Astrocyte (in vitro differentiated cells and primary cell): Measurements from ENCODE around the gene RHOG.

Experiments used
- EZH2 ChIP-seq: IDR thresholded peaks from 2 replicates; pipeline ENCODE4 v1.6.1; 2012; ENCODE audit warnings: mild to moderate bottlenecking, low read length, inconsistent platforms; ENCODE audit not compliant: insufficient read depth
- TF ChIP-seq, protein P1 (sequence below): IDR thresholded peaks from 2 replicates; pipeline ENCODE4 v1.5.1; 2011; ENCODE audit warnings: low read depth, mild to moderate bottlenecking, inconsistent platforms, low read length, moderate library complexity; ENCODE audit not compliant: insufficient read depth

DNA sequence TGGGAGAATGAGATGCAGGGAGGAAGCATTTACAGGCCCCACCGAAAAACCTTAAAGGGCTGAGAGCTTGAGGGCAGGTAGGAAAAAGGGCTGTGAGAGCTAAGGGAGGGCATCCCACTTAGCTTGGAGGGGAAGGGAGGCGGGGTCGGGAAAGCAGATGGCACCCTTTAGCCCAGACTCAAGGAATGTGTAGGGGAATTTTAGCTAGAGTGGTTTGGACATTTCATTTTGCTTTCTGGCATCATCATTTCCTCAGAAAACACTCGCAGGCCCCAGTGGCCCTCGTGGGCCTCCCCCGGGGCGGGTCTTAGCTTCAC is 13.9 kb upstream of the RHOG start:
- TF ChIP-seq EZH2: no peak
- TF ChIP-seq, protein P1, sequence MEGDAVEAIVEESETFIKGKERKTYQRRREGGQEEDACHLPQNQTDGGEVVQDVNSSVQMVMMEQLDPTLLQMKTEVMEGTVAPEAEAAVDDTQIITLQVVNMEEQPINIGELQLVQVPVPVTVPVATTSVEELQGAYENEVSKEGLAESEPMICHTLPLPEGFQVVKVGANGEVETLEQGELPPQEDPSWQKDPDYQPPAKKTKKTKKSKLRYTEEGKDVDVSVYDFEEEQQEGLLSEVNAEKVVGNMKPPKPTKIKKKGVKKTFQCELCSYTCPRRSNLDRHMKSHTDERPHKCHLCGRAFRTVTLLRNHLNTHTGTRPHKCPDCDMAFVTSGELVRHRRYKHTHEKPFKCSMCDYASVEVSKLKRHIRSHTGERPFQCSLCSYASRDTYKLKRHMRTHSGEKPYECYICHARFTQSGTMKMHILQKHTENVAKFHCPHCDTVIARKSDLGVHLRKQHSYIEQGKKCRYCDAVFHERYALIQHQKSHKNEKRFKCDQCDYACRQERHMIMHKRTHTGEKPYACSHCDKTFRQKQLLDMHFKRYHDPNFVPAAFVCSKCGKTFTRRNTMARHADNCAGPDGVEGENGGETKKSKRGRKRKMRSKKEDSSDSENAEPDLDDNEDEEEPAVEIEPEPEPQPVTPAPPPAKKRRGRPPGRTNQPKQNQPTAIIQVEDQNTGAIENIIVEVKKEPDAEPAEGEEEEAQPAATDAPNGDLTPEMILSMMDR: no peak
